Astrocyte of the cerebellum (primary cell): Measurements from ENCODE around the gene FBXO48.

Experiments
- DNase-seq: peaks from one replicate; pipeline ENCODE4 v3.0.0-alpha.2; 2011; ENCODE audit warnings: low read depth
- H3K4me3 ChIP-seq: 2 replicates; pipeline ENCODE4 v1.5.1; 2011; ENCODE audit warnings: mild to moderate bottlenecking, low read depth, low read length, moderate library complexity
- CTCF ChIP-seq: IDR thresholded peaks from 2 replicates; pipeline ENCODE4 v1.5.1; 2012; ENCODE audit warnings: low read length, low read depth, moderate library complexity, mild to moderate bottlenecking; ENCODE audit errors: missing control alignments
- in situ Hi-C: cut with HindIII; loops from 2 replicates; pipeline ENCODE4 v1.10.0; 2017; ENCODE audit warnings: low sequenced_read_pairs

FBXO48 gene

GRCh38 chr2:68426446-68426845 lies 40.6 kb downstream of the FBXO48 start:
- in situ Hi-C loops = no loop called here
- TF ChIP-seq CTCF = no peak
- DNase-seq = no peak
- H3K4me3 ChIP-seq = no peak overlapping the region

GRCh38 chr2:68425503-68425902 lies 41.6 kb downstream of the FBXO48 start:
- no peak for TF ChIP-seq CTCF
- no peak for DNase-seq
- in situ Hi-C loops = no loop called here
- no peak overlapping the region for H3K4me3 ChIP-seq

GRCh38 chr2:68423966-68424650 lies 43.0 kb downstream of the FBXO48 start:
- in situ Hi-C loops = no loop called here
- no peak overlapping the region for H3K4me3 ChIP-seq
- DNase-seq = no peak
- no peak for TF ChIP-seq CTCF

- in situ Hi-C loops = no loop called here
- no peak for DNase-seq
- H3K4me3 ChIP-seq = no peak overlapping the region
- no peak for TF ChIP-seq CTCF
Observed at GRCh38 chr2:68420254-68420910, 46.7 kb downstream of the FBXO48 start.

GRCh38 chr2:68418855-68419254 lies 48.2 kb downstream of the FBXO48 start:
- H3K4me3 ChIP-seq = no peak overlapping the region
- TF ChIP-seq CTCF = no peak
- no peak for DNase-seq
- in situ Hi-C loops = no loop called here

- TF ChIP-seq CTCF = no peak
- no peak for DNase-seq
- H3K4me3 ChIP-seq = no peak overlapping the region
- in situ Hi-C loops = no loop called here
Observed at GRCh38 chr2:68418419-68418818, 48.7 kb downstream of the FBXO48 start.
